ENCODE measurements around the gene EIPR1. TPM values are rescaled to one million over a fixed set of nuclear protein-coding genes. Genes with fewer than 3 reads are reported as not detected.

The EIPR1 gene
- total RNA-seq, 1 experiment from 2014 or later = 27.8 TPM

- H3K23ac ChIP-seq (ENCODE audit: insufficient read length, low read depth, low read length) = no peak overlapping the region
- no peak overlapping the region for H3K4ac ChIP-seq (ENCODE audit: low read depth, low read length)
- H3K27ac Mint-ChIP-seq = peak overlapping the region in 1 of 3 experiments; percentile 68; a peak in 2 of 7 replicates
- no peak overlapping the region for H2BK5ac ChIP-seq (ENCODE audit: insufficient read length, low read length)
- H3K4me1 Mint-ChIP-seq = peaks cover 24 to 30% of the 10 kb centered on the region in 2 experiments
- TF ChIP-seq CTCF (conservative IDR thresholded peaks at IDR 0.05) = no peak
- no peak overlapping the region for H4K8ac ChIP-seq (replicated peaks; ENCODE audit: insufficient read length, low read depth, low read length)
- H3T11ph ChIP-seq (ENCODE audit: low read length) = no peak overlapping the region
- H3K79me1 ChIP-seq (ENCODE audit: insufficient read depth, low read depth, low read length, poor library complexity, severe bottlenecking) = no peaks in the 10 kb centered on the region
- H2BK120ac ChIP-seq (ENCODE audit: low read depth, low read length, poor library complexity, severe bottlenecking) = no peak overlapping the region
- H3K27ac ChIP-seq (ENCODE audit: insufficient read length, low read depth, low read length) = no peak overlapping the region
- H3K27me3 Mint-ChIP-seq (ENCODE audit: low read depth) = peaks cover 5% of the 10 kb centered on the region
- H3K9ac ChIP-seq (ENCODE audit: extremely low read depth, insufficient read length, low read length) = no peak overlapping the region
- H3K4me3 Mint-ChIP-seq = no peak overlapping the region
- H3K23me2 ChIP-seq (ENCODE audit: insufficient read length, low read depth, low read length, poor library complexity, severe bottlenecking) = no peaks in the 10 kb centered on the region
- H3K36me3 Mint-ChIP-seq (ENCODE audit: insufficient read depth in 1 of 3, low read depth in 3 of 3) = peaks cover 0 to 7% (median 5%) of the 10 kb centered on the region in 3 experiments; a peak in 3 of 7 replicates
- H4K91ac ChIP-seq (ENCODE audit: insufficient read length, low read depth, low read length) = no peak overlapping the region
- no peak overlapping the region for H2BK15ac ChIP-seq (ENCODE audit: low read depth, low read length)
- no peak overlapping the region for H2BK12ac ChIP-seq (ENCODE audit: insufficient read length, low read depth, low read length)
- H4K20me1 ChIP-seq (ENCODE audit: control insufficient read depth, insufficient read depth, insufficient read length) = no peaks in the 10 kb centered on the region
- no peaks in the 10 kb centered on the region for H3K9me3 Mint-ChIP-seq
- no peaks in the 10 kb centered on the region for H3K9me3 ChIP-seq (ENCODE audit: control insufficient read depth, low read depth, low read length)
- H4K5ac ChIP-seq (ENCODE audit: insufficient read length, low read depth, low read length) = no peak overlapping the region
- H3K14ac ChIP-seq (ENCODE audit: insufficient read depth, low read length) = no peak overlapping the region
- H3K27me3 ChIP-seq (ENCODE audit: insufficient read depth, low read length) = no peaks in the 10 kb centered on the region
- H2AK5ac ChIP-seq (ENCODE audit: insufficient read length, low read length) = no peak overlapping the region
- WGBS (ENCODE audit: extremely low coverage, insufficient read length, low lambda C conversion rate) = no CpG with 5 or more reads among the region's 18 CpGs
- H3K56ac ChIP-seq (ENCODE audit: insufficient read length, low read depth, low read length) = no peak overlapping the region
- DNase-seq = no peak
- no peaks in the 10 kb centered on the region; the same call in 1 of the 2 replicates for H3K4me1 ChIP-seq (ENCODE audit: insufficient read depth, low read length)
- no peak overlapping the region for H3K4me2 ChIP-seq (ENCODE audit: insufficient read depth, insufficient read length, low read length)
- H3K18ac ChIP-seq (ENCODE audit: insufficient read length, low read depth, low read length) = no peak overlapping the region
- H2AFZ ChIP-seq (ENCODE audit: low read length) = no peak overlapping the region
- no peak overlapping the region for H2BK20ac ChIP-seq (ENCODE audit: low read depth, low read length, poor library complexity, severe bottlenecking)
- H3K79me2 ChIP-seq (ENCODE audit: insufficient read depth, low read length) = no peaks in the 10 kb centered on the region
Observed at GRCh38 chr2:3262437-3263388, 114.9 kb downstream of the EIPR1 start.
